ENCODE data around the gene LCMT1.
"Not testable (repeated sequence)": the region's sequence is repeated elsewhere in the genome, so short reads cannot be mapped to it uniquely, and the experiment has no call there.

The LCMT1 gene

GRCh38 chr16:25181236-25181635, 69.7 kb downstream of the LCMT1 start:
- in situ Hi-C loops (cut with MboI; ENCODE audit: low sequenced_read_pairs): not testable (repeated sequence)

- in situ Hi-C loops (cut with MboI; ENCODE audit: low sequenced_read_pairs): no loop called here
These were observed 73.2 kb downstream of the LCMT1 start for GRCh38 chr16:25184771-25185170.

DNA sequence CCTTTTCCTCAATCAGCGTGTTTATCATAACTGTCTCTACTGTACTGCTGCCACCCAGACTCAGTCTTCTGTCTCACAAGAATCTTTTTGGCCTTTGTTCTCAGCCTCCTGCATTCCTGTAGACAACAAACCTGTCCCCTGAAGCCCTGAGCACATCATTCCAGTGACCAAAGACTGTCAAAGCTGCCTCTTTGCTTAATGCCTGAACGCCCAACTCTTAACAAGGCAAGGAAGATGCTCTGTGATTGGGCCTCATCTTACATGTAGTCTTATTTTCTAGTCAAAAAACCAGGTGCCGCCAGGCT, 75.9 kb downstream of the LCMT1 start:
- in situ Hi-C loops (cut with MboI; ENCODE audit: low sequenced_read_pairs): no loop called here

GRCh38 chr16:25189305-25189704, 77.8 kb downstream of the LCMT1 start:
- in situ Hi-C loops (cut with MboI; ENCODE audit: low sequenced_read_pairs): no loop called here

GRCh38 chr16:25192096-25192495, 80.6 kb downstream of the LCMT1 start:
- in situ Hi-C loops (cut with MboI; ENCODE audit: low sequenced_read_pairs): no loop called here

- in situ Hi-C loops (cut with MboI; ENCODE audit: low sequenced_read_pairs): no loop called here
These were observed 82.8 kb downstream of the LCMT1 start for GRCh38 chr16:25194273-25194878.

GRCh38 chr16:25198021-25198420, 86.5 kb downstream of the LCMT1 start:
- in situ Hi-C loops (cut with MboI; ENCODE audit: low sequenced_read_pairs): no loop called here

DNA sequence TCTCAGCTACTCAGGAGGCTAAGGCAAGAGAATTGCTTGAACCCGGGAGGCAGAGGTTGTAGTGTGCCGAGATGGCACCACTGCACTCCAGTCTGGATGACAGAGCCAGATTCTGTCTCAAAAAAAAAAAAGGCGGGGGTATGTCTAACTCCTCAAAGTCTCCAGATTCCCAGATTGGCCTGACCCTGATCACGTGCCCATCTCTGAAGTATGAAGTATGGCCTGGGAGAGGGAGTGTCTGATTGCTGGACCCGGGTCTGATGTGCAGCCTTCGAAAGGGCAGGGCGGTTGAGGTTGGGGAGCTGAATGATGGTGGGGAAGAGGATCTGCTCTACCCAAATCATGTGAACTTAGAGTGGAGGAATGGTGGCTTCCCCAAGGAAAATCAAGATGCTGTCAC, 87.9 kb downstream of the LCMT1 start:
- in situ Hi-C loops (cut with MboI; ENCODE audit: low sequenced_read_pairs): no loop called here

DNA sequence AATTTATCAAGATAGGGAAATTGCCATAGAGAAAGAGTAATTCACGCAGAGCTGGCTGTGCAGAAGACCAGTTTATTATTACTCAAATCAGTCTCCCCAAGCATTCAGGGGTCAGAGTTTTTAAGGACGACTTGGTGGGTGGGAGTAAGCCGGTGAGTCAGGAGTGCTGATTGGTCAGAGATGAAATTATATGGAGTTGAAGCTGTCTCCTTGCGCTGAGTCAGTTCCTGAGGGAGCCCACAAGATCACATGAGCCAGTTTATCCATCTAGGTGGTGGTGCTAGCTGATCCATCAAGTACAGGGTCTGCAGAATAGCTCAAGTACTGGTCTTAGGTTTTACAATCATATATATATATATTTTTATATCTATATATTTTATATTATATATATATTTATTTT, 99.2 kb downstream of the LCMT1 start:
- in situ Hi-C loops (cut with MboI; ENCODE audit: low sequenced_read_pairs): no loop called here

- in situ Hi-C loops (cut with MboI; ENCODE audit: low sequenced_read_pairs): no loop called here
These were observed 101.1 kb downstream of the LCMT1 start for GRCh38 chr16:25212636-25213035.

DNA sequence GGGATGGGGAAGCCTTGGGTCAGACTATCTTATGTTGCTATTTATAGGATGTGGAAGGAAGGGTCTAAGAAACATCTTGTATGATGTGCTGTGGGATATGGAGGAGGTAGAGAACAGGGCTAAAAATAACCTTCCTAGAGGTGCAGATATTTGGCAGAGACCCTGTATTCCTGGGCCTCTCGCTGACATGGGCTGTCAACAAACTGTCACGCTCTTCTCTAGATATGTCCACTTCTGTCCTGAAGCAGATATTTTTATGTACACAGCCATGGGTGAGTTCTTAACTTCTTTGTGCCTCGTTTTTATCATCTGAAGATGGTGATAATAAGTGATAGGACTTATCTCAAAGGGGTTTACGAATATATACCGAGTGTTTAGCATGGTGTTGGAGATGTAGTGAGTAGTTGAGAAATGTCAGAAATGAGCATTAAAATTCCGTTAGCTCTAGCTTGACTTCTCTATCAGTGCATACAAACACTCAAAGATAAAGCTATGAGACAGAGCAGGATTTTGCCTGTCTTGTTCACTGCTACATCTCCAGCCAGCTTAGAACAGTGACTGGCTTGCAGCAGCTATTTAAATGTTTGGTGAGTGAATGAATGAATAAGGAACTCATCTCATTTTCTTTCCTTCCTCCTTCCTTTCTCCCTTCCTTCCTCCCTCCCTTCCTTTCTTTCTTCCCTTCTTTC, 102.3 kb downstream of the LCMT1 start:
- in situ Hi-C loops (cut with MboI; ENCODE audit: low sequenced_read_pairs): no loop called here

DNA sequence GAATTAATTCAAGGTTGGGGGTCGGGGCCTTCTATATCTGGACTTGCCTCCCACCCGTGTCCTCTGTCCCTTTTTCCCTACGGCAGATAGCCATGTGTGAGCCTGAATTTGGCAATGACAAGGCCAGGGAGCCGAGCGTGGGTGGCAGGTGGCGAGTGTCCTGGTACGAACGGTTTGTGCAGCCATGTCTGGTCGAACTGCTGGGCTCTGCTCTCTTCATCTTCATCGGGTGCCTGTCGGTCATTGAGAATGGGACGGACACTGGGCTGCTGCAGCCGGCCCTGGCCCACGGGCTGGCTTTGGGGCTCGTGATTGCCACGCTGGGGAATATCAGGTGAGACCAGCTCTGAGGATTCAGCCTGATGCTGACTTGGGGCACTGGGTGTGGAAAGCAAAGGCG, 105.6 kb downstream of the LCMT1 start:
- in situ Hi-C loops (cut with MboI; ENCODE audit: low sequenced_read_pairs): no loop called here

DNA sequence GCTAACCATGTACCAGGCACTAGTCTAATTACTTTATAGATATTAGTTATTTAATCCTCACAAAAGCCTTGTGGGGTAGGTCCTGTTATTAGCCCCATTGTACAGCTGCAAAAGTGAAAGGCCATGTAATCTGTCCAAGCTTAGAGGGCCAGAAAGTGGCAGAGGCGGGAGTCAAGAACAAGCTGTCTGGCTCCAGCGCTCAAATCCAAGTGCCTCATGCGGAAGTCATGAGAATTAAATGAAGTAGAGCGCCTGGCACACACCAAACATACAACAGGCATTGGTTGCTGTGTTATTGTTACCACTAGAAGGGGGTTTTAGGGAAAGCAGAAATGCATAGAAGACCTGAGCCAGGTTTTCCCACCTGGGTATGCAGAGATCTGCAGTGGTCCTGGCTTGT, 106.4 kb downstream of the LCMT1 start:
- in situ Hi-C loops (cut with MboI; ENCODE audit: low sequenced_read_pairs): no loop called here

DNA sequence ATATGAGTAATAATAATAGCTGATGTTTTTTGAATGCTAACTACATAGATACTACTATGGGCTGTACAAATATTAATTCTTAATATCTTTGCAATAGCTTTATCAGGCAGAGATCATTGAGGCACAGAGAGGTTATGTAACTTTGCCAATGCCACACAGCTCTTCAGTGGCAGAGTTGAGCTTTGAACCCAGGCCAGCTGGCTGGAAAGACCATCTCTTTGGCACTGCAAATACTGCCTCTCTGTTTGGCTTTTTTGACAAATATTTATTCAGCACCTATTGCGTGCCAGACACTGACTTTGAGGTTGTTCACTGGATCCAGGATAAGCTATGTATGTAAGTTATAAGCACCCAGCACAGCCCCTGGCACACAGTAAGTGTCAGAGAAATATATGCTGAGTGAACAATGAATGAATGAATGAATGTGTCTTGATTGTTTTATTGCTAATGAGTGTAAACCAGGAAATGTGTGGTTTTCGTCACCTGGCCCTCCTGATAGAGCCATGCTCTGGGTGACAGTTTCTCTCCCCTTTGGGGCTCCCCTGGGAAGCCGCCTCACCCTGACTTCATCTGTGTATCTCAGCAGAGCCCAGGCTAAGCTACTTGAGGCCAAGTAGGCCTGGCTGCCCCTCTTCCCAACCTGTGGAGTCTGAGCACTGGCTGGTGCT, 107.7 kb downstream of the LCMT1 start:
- in situ Hi-C loops (cut with MboI; ENCODE audit: low sequenced_read_pairs): no loop called here

- in situ Hi-C loops (cut with MboI; ENCODE audit: low sequenced_read_pairs): loop anchor here (10.0 kb wide), 1 partner anchor 168 kb away; no protein-coding TSS in a partner anchor
These were observed 111.4 kb downstream of the LCMT1 start for GRCh38 chr16:25222959-25223358.

DNA sequence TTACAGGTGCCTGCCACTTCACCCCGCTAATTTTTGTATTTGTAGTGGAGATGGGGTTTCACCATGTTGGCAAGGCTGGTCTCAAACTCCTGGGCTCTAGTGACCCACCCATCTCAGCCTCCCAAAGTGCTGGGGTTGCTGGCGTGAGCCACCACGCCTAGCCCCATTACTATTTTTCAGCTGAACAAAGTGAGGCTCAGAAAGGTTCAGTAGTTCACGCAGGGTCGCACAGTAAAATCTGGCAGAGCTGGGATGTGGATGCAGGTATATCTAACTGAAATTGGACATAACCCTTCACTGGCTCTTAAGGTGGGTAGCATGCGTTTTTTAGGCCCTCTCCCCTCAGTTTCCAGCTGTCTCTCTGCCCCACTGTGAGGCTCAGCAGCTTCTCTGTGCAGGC, 112.4 kb downstream of the LCMT1 start:
- in situ Hi-C loops (cut with MboI; ENCODE audit: low sequenced_read_pairs): loop anchor here (10.0 kb wide), 1 partner anchor 169 kb away; no protein-coding TSS in a partner anchor

GRCh38 chr16:25224731-25225319, 113.3 kb downstream of the LCMT1 start:
- in situ Hi-C loops (cut with MboI; ENCODE audit: low sequenced_read_pairs): loop anchor here (10.0 to 25.0 kb wide), 2 partner anchors 112 to 170 kb away; no protein-coding TSS in a partner anchor

Data from HL-60/S4 (cell line).